GM19468 (cell line): ENCODE data around the gene ZNF608.

Experiments used
- ATAC-seq: cut with Tn5 transposase; IDR thresholded peaks from one replicate; pipeline ENCODE4 v1.9.1; 2021; ENCODE audit warnings: mild to moderate bottlenecking, moderate library complexity, moderate number of reproducible peaks; ENCODE audit not compliant: unreplicated experiment; ENCODE audit errors: extremely low read depth

The ZNF608 gene, protein sequence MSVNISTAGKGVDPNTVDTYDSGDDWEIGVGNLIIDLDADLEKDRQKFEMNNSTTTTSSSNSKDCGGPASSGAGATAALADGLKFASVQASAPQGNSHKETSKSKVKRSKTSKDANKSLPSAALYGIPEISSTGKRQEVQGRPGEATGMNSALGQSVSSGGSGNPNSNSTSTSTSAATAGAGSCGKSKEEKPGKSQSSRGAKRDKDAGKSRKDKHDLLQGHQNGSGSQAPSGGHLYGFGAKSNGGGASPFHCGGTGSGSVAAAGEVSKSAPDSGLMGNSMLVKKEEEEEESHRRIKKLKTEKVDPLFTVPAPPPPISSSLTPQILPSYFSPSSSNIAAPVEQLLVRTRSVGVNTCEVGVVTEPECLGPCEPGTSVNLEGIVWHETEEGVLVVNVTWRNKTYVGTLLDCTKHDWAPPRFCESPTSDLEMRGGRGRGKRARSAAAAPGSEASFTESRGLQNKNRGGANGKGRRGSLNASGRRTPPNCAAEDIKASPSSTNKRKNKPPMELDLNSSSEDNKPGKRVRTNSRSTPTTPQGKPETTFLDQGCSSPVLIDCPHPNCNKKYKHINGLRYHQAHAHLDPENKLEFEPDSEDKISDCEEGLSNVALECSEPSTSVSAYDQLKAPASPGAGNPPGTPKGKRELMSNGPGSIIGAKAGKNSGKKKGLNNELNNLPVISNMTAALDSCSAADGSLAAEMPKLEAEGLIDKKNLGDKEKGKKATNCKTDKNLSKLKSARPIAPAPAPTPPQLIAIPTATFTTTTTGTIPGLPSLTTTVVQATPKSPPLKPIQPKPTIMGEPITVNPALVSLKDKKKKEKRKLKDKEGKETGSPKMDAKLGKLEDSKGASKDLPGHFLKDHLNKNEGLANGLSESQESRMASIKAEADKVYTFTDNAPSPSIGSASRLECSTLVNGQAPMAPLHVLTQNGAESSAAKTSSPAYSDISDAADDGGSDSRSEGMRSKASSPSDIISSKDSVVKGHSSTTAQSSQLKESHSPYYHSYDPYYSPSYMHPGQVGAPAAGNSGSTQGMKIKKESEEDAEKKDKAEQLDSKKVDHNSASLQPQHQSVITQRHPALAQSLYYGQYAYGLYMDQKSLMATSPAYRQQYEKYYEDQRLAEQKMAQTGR (N-terminal part only)

DNA sequence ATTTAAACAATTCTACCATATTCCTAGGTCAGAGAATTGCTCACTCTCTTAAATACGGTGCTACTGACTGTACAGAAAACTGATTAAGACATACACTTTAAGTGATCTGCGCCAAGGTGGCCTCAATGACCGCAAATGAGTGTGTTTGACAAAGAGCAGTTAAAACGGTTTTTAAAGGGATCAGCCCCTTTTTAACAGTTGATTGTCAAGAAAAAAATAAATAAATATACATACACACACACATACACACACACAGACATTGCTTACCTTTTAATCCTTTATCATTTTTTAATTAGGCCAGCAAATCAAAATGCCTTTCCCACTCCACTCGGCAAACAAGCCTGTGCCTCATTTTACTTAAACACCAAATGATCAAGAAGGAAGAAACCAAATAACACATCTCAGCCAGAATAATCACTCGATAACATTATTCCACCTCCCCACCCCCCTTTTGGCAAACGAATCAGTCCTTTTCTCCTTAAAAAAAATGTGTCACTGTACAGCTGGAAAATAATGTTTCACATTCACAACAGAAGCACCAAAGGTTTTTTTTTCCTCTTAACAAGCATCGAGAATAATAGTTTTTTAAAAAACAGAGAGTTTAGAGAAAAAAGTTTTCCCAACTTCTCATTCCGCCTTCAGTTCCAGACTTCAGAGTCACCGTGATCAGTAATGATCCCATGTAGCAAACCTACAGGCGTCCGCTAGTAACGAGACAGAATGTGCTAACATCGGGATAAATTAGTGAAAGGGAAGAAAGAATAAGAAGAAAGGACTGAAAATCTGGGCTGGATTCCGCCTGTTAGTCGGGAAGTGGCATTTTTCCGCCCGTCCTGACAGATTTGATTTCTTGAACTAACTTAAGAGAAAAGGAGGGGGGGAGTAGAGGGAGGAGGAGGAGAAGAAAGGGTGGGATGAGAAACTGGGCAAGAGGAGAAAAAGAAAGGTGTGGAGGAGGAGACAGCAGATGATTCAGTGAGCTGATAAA, at the start of gene ZNF608:
ZNF608 (minus strand) TSS at position 712 of the 988 bp plus-strand sequence. CDS start 1,650 bp downstream, outside the sequence.
- ATAC-seq, result no peak

DNA sequence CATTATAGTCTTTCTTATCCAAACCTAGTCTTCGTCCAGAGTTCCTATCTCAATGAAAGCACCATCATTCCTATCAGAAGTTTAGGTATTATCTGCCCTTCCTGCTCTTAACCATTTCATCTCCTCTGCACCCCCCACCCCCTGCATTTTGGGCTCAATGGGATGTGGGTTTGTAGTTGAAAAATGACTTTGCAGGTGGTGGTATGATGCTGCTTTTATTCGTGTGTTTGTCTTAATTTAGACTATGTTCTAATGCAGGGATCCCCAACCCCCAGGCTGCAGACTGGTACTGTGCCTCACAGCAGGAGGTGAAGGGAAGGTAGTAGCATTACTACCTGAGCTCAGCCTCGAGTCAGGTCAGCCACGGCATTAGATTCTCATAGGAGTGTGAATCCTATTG, 49.4 kb upstream of the ZNF608 start:
- no peak for ATAC-seq

DNA sequence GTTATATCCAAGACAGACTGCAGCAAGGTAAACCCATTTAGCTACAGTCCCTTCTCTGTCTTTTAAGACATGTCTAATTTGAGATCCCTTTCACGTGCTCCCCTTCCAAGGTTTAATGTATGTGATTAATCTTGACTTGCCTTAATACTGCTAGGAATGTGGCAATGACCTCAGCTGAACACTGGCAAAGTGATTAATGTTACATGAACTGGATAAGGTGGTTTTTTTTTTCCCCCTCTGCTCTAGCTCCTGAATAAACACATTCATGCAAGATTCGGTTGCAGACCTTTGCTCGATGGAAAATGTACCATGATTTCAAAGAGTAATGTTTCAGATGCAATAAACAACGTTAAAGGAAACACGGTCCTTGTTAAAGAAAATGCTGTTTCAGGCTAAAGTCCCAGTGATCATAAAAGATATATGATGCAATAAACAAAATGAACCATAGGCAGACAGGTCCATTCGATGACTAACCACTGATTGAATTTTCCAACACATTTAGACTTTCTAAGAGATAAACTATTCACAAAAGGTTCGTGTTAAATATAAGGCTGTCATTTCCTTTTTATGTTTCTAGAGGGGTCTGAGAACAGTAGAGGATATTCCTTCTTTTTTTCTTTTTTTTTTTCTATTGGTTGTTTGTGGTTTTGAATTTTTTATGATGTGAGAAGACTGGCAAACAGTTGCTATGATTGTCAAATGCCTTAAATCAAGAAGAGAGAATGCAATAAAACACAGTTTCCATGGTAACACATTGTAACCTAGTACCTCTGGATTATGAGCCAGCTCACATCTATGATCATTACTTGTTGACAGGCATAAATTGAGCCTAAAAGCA, 44.7 kb upstream of the ZNF608 start:
- ATAC-seq, result no peak

DNA sequence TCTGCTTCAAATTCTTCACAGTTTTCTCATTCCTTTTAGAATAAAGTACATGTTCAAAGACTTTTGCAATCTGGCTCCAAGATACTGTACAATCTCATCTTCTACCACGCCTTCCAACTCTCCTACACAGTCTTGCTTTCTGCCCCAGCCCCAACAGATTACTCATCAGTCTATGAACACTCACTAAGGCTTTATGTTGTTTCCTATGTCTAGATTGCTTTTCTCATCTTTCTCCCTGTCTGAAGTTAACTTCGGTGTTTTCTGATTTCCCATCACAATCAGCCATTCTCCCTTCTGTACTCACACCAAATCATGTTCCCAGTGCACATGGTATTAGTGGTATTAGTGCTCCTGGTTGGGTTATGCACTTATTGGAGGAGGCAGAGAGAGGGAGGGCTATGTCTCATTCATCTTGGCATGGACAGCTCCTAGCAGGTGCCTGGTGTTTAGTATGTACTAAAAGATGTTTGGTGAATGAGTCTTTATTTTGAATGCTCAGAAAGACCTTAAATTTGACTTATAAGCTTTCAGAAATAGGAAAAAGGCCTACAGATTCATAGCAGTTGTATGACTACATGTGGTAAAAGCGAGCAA, 44.0 kb upstream of the ZNF608 start:
- ATAC-seq, result no peak

DNA sequence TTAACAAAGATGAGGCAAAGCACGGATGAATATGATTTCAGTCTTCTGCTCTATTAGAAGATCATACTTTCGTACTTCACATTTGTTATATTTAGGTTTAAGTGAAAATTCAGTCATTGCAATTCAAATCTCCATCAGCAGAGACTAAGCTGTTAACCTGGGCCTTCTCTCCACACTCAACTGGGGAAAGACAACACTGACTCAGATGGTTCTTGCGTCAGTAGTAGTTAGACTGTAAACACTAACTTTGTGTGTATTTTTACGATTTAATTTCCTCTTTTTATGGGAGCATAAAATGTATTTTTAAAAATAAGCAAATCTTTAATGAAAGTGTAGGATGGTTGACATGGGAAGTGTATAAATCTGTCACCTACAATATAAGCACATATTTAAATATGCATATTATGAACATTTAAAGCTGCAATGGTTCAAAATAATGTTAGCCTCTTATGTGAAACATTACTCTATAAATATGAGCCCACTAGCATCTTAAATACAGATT, 42.7 kb upstream of the ZNF608 start:
- ATAC-seq, result no peak

DNA sequence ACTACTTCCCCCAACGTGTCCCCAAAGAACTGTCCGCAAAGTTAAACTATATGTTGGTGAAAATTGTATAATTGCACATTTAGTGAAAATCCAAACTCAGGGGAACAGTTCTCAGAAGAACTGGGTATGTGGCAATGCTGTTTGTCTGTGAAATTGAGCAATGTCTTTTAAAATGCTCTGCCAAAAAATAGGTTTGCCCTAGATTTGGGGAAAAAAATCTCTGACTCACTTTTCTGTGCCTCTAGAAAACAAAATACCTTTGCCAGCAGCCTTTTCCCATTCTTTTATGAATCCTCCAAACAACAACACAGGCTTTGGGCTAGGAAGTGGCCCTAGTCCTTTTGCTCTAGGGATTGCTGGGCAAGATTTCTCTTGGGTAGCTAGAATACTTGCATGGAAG, 37.4 kb upstream of the ZNF608 start:
- no peak for ATAC-seq

DNA sequence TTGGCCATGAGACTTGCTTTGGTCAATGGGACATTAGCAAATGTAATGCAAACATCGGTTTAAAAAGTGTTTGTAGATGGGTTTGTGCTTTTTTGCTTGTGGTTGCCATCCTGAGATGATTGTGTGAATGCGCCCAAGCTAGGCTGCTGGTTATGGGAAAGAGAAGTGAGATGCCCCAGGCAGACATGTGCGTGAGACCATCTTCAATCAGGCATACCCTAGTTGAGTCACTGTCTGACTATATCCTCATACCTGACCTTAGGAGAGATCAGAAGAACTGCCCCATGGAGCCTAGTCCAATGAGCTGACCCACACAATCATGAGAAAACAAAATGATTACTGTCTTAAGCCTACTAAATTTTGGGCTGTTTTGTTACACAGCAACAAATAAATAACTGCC, 36.8 kb upstream of the ZNF608 start:
- ATAC-seq, result no peak

DNA sequence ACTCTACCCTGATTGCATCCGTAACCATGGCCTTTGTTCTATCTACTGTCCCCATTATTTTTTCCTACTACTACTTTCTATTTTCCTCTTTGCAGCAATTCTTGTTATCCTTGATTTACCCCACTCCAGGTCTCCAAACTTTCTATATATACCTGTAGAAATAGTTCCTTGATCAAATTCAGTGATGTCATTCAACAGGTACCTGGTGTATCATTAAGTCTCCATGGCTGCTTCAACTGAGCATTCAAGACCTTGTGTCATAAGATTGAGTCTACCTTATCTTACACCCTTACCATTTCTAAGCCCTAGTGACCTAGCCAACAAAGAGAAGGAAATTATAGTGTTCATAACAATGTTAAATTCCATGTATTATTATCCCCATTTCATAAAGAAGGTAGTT, 35.8 kb upstream of the ZNF608 start:
- no peak for ATAC-seq

DNA sequence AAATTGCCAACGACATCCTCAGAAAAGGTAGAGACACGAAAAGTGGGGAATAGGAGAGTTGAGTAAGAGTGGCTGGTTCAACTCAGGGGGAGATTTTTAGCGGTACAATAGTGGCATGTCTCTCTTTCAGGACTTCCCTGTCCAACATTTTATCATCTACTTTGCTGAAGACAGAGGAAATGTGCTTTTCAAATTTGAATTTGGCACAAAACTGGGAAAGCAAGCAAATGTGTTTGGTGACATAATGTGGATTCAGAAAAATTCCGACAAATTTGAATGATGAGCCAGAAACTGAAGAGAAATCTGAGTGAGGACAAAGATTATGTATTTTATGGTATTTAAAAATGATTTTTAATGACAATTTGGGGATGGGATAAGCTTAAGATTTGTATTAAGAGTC, 33.6 kb upstream of the ZNF608 start:
- no peak for ATAC-seq

DNA sequence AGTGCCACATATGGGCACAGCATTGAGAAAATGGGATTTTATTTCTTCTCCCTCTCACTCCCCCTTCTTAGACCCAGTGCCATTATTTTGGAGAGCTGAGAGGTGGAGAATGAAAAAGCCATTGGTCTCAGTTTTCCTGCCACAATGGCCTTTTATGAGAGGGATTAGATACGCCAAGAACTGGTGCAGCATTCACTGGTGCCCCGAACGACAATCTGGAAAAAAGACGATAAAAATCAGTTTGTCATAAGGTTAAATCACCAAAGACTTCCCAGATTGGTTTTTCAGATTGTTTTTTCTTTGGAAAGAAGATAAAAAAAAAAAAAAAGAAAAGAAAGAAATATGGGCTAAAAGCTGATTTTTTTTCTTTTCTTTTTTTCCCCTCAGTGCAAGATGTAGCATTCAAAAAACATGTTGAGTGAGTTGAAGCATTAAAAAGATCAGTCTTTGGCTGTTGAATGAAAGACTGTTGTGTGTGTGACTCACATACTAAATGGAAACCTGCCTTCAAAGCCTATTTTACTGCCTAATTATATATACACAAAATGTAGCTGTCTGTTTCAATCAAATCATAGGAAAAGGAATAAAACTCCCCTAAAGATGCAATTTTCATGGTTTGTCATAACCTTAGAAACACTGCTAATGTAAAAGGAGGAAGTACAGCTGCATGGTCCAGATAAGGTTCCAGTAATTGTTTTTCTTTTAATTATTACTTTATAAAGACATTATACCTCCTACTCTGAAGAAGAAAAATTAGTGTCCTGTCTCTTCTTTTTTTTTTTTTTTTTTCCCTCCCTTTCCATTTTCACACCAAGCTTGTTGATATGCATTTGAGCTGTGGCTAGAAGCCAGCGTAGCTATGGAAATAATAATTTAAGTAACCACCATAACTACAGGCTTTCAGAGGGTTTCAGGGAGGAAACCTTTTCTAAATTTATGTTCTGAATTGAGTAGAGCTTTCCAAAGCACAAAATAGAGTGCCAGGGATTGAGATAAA, 27.2 kb upstream of the ZNF608 start:
- ATAC-seq, result no peak

DNA sequence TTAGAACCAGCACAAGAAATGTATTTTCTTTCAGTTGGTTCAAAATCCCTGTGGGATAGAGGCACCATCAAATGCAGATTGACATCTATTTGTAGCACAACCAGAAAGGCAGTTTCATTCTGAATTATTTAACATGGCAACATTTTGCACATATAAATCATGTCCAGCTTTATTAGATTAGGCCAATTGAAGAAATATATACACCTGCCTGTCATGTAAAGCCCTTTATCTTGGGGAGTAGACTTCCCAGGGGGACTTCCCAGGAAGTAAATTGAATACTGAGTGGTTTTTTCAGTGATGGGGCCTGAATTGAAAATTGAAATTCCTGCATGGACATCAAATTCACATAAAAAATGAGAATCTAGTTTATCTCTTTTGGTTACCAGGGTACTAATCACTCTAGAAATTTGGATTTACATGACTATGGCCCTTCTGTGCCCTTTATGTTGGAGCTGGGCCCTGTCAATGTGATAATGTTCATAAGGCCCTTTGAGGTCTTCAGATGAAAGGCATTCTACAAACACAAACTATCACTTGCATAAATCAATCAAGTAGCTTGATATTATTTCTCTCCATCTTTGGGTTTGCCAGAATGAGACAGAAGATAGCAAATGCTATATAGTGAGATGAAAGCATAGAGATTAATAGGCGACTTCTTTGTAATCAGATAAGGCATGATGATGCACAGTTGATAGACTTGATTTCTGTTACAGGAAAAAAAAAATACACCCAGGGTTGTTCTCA, 26.2 kb upstream of the ZNF608 start:
- ATAC-seq, result no peak

DNA sequence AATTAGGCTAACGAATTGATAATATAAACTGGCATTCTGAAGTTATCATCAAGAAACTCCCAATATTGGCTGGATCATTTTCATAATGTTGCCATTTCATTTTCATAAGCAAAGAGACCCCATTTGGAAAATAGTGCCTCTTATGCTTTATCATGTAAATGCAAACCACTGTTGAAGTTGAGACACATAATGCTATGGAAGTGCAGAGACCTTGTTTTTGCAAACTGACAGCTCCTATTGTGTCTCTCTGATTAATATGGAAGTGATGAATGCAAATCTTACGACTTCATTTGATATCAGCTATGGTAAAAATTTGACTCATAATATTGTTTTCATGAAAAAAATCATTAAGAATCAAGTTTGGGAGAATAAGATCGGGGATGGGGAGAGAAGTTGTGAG, 25.3 kb upstream of the ZNF608 start:
- no peak for ATAC-seq

DNA sequence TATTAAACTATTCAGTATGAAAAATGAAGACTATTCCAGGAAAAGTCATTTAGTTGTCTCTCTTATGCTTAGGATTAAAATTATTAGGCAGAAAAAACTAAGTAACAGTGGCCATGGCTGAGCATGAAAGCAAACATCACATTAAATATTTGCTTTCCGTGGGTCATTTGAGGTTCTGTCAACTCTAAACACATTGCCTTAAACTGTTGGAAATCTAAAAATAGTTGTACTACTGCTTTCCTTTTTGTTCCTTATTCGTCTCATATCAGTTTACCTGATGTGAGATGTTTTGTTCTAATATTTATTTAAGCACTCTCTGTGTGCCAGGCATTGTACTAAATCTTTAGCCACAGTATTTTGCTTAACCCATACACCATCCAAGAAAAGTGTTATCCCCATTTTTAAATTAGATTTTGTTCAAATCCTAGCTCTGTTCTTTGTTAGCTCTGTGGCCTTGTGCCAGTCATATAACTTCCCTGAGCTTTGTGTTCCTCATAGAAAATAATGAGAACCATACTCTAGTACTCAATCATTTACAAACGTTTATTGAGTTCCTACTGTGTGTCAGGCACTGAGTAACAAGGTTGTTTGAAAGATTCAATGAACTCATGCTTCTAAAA, 18.7 kb upstream of the ZNF608 start:
- no peak for ATAC-seq

DNA sequence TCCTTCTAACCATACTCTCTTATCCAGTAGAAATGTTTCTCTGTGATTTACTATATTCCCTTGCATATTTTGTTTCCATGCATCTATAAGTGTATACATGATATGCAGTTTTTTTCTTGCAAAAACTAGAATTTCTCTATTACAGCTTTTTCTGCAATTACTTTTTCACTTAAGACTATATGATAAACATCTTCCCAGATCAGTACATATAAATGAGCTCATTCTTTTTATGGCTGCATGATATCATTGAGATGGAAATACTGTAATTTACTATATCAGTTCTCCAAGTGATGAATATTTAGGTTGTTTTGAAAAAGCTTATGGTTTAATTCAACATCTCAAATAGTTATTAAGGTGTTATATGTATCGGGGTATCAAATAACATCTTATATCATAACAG, 18.1 kb upstream of the ZNF608 start:
- no peak for ATAC-seq

DNA sequence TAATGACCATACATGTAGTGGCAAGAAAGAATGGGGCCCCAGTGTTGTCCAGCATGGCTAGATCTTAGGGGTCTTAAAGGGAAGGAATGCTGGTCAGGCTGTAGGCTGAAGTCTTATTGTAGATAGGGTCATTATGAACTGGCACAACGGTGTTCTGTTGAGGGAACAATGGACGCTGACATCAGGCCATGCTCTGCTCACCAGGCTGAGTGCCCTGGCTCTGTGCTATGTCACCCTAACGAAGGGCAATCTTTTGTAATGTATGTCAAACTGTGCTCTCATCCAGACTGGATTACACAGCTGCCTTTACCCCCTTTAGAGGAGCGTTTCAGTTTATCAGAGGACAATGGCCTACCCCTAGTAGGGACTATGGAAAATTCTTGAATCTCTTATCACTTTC, 14.6 kb upstream of the ZNF608 start:
- no peak for ATAC-seq

DNA sequence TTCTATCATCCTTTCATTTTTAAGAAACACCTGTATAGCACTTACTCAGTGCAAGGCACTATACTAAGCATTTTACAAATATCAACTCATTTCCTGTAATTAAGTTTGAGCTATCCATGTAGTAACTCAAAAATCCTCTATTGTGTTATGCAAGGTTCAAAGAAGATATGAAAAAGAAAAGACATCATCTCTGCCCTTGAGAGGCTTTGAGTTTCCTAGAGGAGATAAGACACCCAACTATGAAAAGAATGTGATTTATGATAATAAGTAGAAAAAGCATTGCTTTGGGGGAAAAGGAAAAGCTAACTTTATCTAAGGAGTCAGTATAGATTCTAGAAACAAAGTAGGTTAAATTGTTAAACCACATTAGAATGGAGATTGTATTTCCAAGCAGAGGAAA, 14.2 kb upstream of the ZNF608 start:
- no peak for ATAC-seq
